OCI-LY3 (cell line): ENCODE measurements around the gene NGRN.
"Not testable (repeated sequence)": the region's sequence is repeated elsewhere in the genome, so short reads cannot be mapped to it uniquely, and the experiment has no call there.

Source experiments
- EZH2phosphoT487 ChIP-seq: fragments of 200-600 bp; shearing (Covaris generic); IDR thresholded peaks from 2 replicates; pipeline ENCODE4 v1.6.1; 2018; ENCODE audit warnings: antibody characterized with exemption, mixed run types, low read depth
- TF ChIP-seq, protein P1 (sequence below): fragments of 200-600, 300-600 bp; sonication (generic); IDR thresholded peaks from 2 replicates; pipeline ENCODE4 v1.5.1; 2014; ENCODE audit warnings: antibody characterized with exemption, low read length, low read depth

- TF ChIP-seq, protein P1, sequence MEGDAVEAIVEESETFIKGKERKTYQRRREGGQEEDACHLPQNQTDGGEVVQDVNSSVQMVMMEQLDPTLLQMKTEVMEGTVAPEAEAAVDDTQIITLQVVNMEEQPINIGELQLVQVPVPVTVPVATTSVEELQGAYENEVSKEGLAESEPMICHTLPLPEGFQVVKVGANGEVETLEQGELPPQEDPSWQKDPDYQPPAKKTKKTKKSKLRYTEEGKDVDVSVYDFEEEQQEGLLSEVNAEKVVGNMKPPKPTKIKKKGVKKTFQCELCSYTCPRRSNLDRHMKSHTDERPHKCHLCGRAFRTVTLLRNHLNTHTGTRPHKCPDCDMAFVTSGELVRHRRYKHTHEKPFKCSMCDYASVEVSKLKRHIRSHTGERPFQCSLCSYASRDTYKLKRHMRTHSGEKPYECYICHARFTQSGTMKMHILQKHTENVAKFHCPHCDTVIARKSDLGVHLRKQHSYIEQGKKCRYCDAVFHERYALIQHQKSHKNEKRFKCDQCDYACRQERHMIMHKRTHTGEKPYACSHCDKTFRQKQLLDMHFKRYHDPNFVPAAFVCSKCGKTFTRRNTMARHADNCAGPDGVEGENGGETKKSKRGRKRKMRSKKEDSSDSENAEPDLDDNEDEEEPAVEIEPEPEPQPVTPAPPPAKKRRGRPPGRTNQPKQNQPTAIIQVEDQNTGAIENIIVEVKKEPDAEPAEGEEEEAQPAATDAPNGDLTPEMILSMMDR, result not testable (repeated sequence)
- TF ChIP-seq EZH2phosphoT487, result not testable (repeated sequence)
Measured at GRCh38 chr15:90305355-90305754, 39.9 kb downstream of the NGRN start.
